ENCODE measurements around the gene PRR16.

- no peak for TF ChIP-seq CTCF (conservative IDR thresholded peaks at IDR 0.05; ENCODE audit: low read length)
- no peak for TF ChIP-seq EZH2phosphoT487 (IDR thresholded peaks at IDR 0.05; ENCODE audit: borderline replicate concordance)
Measured at GRCh38 chr5:120465436-120465961, 1.4 kb downstream of the PRR16 start.

All from Loucy (cell line).